HFFc6 (cell line): ENCODE results near the gene POLG. TPM values are rescaled to one million over a fixed set of nuclear protein-coding genes. Genes with fewer than 3 reads are reported as not detected.

Source experiments
- DNase-seq: peaks from one replicate; pipeline ENCODE4 v3.0.0-alpha.2; 2018
- H3K27ac Mint-ChIP-seq: 2 replicates; pipeline ENCODE4 v1.8.0; 2020; ENCODE audit warnings: mild to moderate bottlenecking, mixed read lengths
- H3K27me3 Mint-ChIP-seq: 2 replicates; pipeline ENCODE4 v1.8.0; 2021; ENCODE audit warnings: mild to moderate bottlenecking, moderate library complexity, mixed read lengths; ENCODE audit not compliant: insufficient read depth
- H3K36me3 Mint-ChIP-seq: 2 replicates; pipeline ENCODE4 v1.8.0; 2021; ENCODE audit warnings: low read depth, mixed read lengths
- H3K4me1 Mint-ChIP-seq: 2 replicates; pipeline ENCODE4 v1.8.0; 2020; ENCODE audit warnings: low read depth, mixed read lengths
- H3K4me3 Mint-ChIP-seq: 2 replicates; pipeline ENCODE4 v1.8.0; 2020; ENCODE audit warnings: mild to moderate bottlenecking, moderate library complexity, mixed read lengths
- H3K9me3 Mint-ChIP-seq: 2 replicates; pipeline ENCODE4 v1.8.0; 2020; ENCODE audit warnings: mild to moderate bottlenecking, mixed read lengths
- CTCF ChIP-seq: fragments of 200-600 bp; sonication (generic); IDR thresholded peaks from 2 replicates; pipeline ENCODE4 v1.5.0; 2021; ENCODE audit warnings: antibody characterized with exemption, mild to moderate bottlenecking
- total RNA-seq, 6 experiments: library from RNA; stranded (reverse); fragmentation: NEBNext Ultra II Directional; extraction: Animal tissue kit (Norgen Biotek cat#: 25700); gene quantifications; 2 replicates in 1 of 6; 3 replicates in 5 of 6; pipeline ENCODE4 v1.2.3, GENCODE V29; 2021

The POLG gene
- total RNA-seq, 6 experiments from 2014 or later = 33.1 to 48.3 (median 35.2) TPM

- Mint-ChIP-seq H3K9me3 (no peaks in the 10 kb centered on the region), H3K4me3 (no peak overlapping the region), H3K27me3 (peaks cover 5% of the 10 kb centered on the region), H3K27ac (no peak overlapping the region), H3K36me3 (peaks cover 44% of the 10 kb centered on the region), H3K4me1 (peaks cover 6% of the 10 kb centered on the region; the same call in 1 of the 2 replicates)
- TF ChIP-seq CTCF = no peak
- no peak for DNase-seq
These were observed 18.1 kb downstream of the POLG start for GRCh38 chr15:89316504-89316903.

DNA sequence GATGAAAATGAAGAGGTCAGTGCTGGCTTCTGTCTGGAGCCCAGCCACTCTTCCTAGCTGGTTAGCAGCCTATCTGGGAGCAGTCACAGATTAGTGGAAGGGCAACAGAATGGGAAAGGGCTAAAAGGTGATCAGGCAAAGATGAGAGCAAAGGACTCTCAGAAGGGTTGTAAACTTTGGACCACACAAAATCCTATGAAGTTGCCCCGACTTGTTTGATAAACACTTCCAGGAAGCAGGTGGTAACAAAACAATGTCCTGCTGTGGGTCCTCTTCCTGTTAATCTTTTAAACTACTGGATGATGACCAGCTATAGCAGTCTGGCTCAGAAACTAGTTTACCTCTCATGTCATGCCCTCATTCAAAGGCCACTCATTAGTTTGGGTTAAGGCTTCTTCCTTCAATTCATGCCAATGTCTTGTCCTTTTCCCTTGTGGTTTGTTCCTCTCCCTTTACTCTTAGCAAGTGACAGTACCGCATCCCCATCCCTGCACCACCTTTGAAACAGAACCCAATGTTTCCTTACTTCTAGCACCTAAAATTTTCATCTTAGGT is 19.2 kb downstream of the POLG start:
- Mint-ChIP-seq H3K4me3 (no peak overlapping the region), H3K9me3 (no peaks in the 10 kb centered on the region), H3K4me1 (peaks cover 9% of the 10 kb centered on the region; the same call in 1 of the 2 replicates), H3K27ac (peak overlapping the region; percentile 15), H3K27me3 (peaks cover 4% of the 10 kb centered on the region), H3K36me3 (peaks cover 50% of the 10 kb centered on the region)
- no peak for DNase-seq
- TF ChIP-seq CTCF = no peak

DNA sequence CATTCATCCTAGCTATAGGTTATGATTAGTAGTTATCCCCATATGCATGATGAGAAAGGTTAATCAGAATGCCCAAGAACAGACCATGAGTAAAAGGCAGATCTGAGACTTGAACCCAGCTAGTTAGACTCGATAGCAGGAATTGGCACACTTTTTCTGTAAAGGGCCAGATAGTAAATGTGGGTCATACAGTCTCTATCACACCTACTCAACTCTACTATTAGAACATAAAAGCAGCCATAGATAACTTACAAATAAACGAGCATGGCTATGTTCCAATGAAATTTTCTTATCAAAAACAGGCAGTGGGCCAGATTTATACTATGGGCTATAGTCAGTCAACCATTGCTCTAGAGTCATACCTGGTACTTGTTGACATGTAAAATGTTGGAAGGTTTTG is 24.6 kb downstream of the POLG start:
- no peak overlapping the region for H3K27ac Mint-ChIP-seq
- H3K4me3 Mint-ChIP-seq = no peak overlapping the region
- peaks cover 42% of the 10 kb centered on the region for H3K4me1 Mint-ChIP-seq
- H3K9me3 Mint-ChIP-seq = no peaks in the 10 kb centered on the region
- no peak for TF ChIP-seq CTCF
- no peaks in the 10 kb centered on the region; the same call in none of the 2 replicates for H3K27me3 Mint-ChIP-seq
- no peak for DNase-seq
- H3K36me3 Mint-ChIP-seq = peaks cover 21% of the 10 kb centered on the region

DNA sequence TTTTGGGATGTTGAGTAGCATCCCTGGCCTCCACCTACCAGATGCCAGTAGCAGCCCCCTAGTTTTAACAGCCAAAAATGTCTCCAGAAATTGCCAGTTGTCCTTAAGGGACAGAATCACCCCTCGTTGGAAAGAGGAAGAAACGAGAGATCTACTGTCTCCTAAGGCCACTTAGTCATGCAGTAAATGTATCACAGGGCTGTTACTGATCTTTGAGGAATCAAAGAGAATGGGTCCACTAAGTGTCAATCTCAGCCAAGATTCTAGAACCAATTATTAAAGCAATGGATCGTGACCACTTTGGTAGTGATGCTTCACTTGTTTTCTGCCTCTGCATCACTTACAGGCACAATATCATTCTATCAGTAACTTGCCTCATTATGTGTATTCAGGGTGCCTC is 26.4 kb downstream of the POLG start:
- H3K9me3 Mint-ChIP-seq = 0 out of 2 replicates have a peak, but pooled peaks cover 4% of the 10 kb centered on the region
- H3K4me1 Mint-ChIP-seq = peaks cover 55% of the 10 kb centered on the region
- no peak for TF ChIP-seq CTCF
- H3K4me3 Mint-ChIP-seq = peak overlapping the region; percentile 32; the same call in 1 of the 2 replicates
- peak; percentile 18 for DNase-seq
- H3K27me3 Mint-ChIP-seq = no peaks in the 10 kb centered on the region; the same call in none of the 2 replicates
- H3K36me3 Mint-ChIP-seq = peaks cover 35% of the 10 kb centered on the region
- peak overlapping the region; percentile 83 for H3K27ac Mint-ChIP-seq

DNA sequence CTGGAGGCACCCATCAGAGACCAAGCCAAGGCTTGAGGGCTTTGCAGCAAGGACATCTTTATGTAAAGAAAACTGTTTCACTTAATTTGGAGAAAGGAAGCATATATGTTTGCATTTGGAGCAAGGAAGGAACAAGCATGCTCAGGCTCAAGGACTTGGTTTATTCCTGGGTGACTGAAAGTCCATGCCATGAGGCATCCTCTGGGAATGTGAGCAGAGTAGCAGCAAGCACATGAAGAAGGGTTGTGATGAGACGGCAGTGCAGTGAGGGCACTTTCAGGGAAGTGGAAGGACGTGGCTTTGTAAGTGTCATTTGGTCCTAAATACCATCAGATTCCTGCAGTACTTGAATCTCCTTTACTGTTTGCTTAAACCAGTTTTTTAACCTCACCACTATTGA is 26.8 kb downstream of the POLG start:
- peaks cover 60% of the 10 kb centered on the region for H3K4me1 Mint-ChIP-seq
- no peaks in the 10 kb centered on the region; the same call in none of the 2 replicates for H3K27me3 Mint-ChIP-seq
- peak overlapping the region; percentile 32; the same call in 1 of the 2 replicates for H3K4me3 Mint-ChIP-seq
- H3K9me3 Mint-ChIP-seq = 0 out of 2 replicates have a peak, but pooled peaks cover 4% of the 10 kb centered on the region
- TF ChIP-seq CTCF = no peak
- peaks cover 35% of the 10 kb centered on the region for H3K36me3 Mint-ChIP-seq
- DNase-seq = peak; percentile 83
- peak overlapping the region; percentile 83 for H3K27ac Mint-ChIP-seq
